Activated CD8-positive, alpha-beta T cell treated with anti-CD3 and anti-CD28 coated beads, Interleukin-2, amount 10 ng/mL, durations not matched to agents 7 days and 5 days (primary cell): ENCODE results near the gene ESR1. TPM values are rescaled to one million over a fixed set of nuclear protein-coding genes. Genes with fewer than 3 reads are reported as not detected.
"Not testable (repeated sequence)": the region's sequence is repeated elsewhere in the genome, so short reads cannot be mapped to it uniquely, and the experiment has no call there.

Source experiments
- ATAC-seq: fragments of 150-1000 bp; cut with Tn5 transposase; one replicate; pipeline ENCODE4 v1.10.0; 2021; ENCODE audit warnings: moderate library complexity
- CTCF ChIA-PET: fragments of 350-600 bp; sonication (Branson Sonifier 250); formaldehyde crosslinking; loops from one replicate; lab custom pipeline; 2021; ENCODE audit warnings: antibody characterized with exemption; lab: Charles Lee
- POLR2A ChIA-PET: fragments of 350-600 bp; sonication (Branson Sonifier 250); formaldehyde crosslinking; loops from one replicate; lab custom pipeline; 2021; ENCODE audit warnings: antibody characterized with exemption; lab: Charles Lee
- DNase-seq: peaks from one replicate; pipeline ENCODE4 v3.0.0-alpha.2; 2020
- H3K27ac Mint-ChIP-seq: one replicate; pipeline ENCODE4 v1.8.0; 2021; ENCODE audit warnings: mild to moderate bottlenecking, mixed read lengths
- H3K27me3 Mint-ChIP-seq: one replicate; pipeline ENCODE4 v1.8.0; 2021; ENCODE audit warnings: low read depth, mixed read lengths
- H3K36me3 Mint-ChIP-seq: one replicate; pipeline ENCODE4 v1.8.0; 2021; ENCODE audit warnings: low read depth, mixed read lengths
- H3K4me1 Mint-ChIP-seq: one replicate; pipeline ENCODE4 v1.8.0; 2021; ENCODE audit warnings: low read depth, mixed read lengths
- H3K4me3 Mint-ChIP-seq: one replicate; pipeline ENCODE4 v1.8.0; 2021; ENCODE audit warnings: mild to moderate bottlenecking, mixed read lengths
- H3K9me3 Mint-ChIP-seq: one replicate; pipeline ENCODE4 v1.8.0; 2022; ENCODE audit warnings: mixed read lengths; ENCODE audit not compliant: insufficient read depth
- total RNA-seq, 2 experiments: library from RNA; stranded (reverse); gene quantifications; one replicate each; pipeline ENCODE4 v1.2.3, GENCODE V29; 2021

Gene ESR1
- total RNA-seq, 2 experiments from 2014 or later, result 0.47 to 0.71 TPM

GRCh38 chr6:151822252-151823111 lies 15.0 kb downstream of the ESR1 start:
- H3K4me3 Mint-ChIP-seq, result no peak overlapping the region
- no peaks in the 10 kb centered on the region for H3K36me3 Mint-ChIP-seq
- no peaks in the 10 kb centered on the region for H3K4me1 Mint-ChIP-seq
- H3K27me3 Mint-ChIP-seq, result no peaks in the 10 kb centered on the region
- CTCF ChIA-PET, result interaction anchor here (0.9 kb wide), 1 partner anchor 9 kb away, joined by 5 read pairs; no protein-coding TSS in a partner anchor
- DNase-seq (no peak), ATAC-seq (no peak)
- no peaks in the 10 kb centered on the region for H3K9me3 Mint-ChIP-seq
- POLR2A ChIA-PET, result no interaction called here
- no peak overlapping the region for H3K27ac Mint-ChIP-seq

GRCh38 chr6:151826517-151827142 lies 19.1 kb downstream of the ESR1 start:
- ChIA-PET POLR2A (no interaction called here), CTCF (no interaction called here)

GRCh38 chr6:151832710-151833109 lies 25.2 kb downstream of the ESR1 start:
- H3K4me3 Mint-ChIP-seq, result no peak overlapping the region
- no peak overlapping the region for H3K27ac Mint-ChIP-seq
- H3K4me1 Mint-ChIP-seq, result no peaks in the 10 kb centered on the region
- DNase-seq (no peak), ATAC-seq (no peak)
- CTCF ChIA-PET, result interaction anchor here (1.0 to 1.6 kb wide), 2 partner anchors 10 to 142 kb away, joined by 5 to 6 read pairs; no protein-coding TSS in a partner anchor
- H3K36me3 Mint-ChIP-seq, result no peaks in the 10 kb centered on the region
- H3K9me3 Mint-ChIP-seq, result no peaks in the 10 kb centered on the region
- POLR2A ChIA-PET, result no interaction called here
- peaks cover 7% of the 10 kb centered on the region for H3K27me3 Mint-ChIP-seq

More at GRCh38 chr6:151826517-151827142, 19.1 kb downstream of the ESR1 start:
- Mint-ChIP-seq H3K4me3 (no peak overlapping the region), H3K9me3 (no peaks in the 10 kb centered on the region), H3K4me1 (no peaks in the 10 kb centered on the region), H3K27ac (no peak overlapping the region), H3K27me3 (no peaks in the 10 kb centered on the region), H3K36me3 (no peaks in the 10 kb centered on the region)
- ATAC-seq (no peak), DNase-seq (no peak)

- no peak overlapping the region for H3K4me3 Mint-ChIP-seq
- H3K36me3 Mint-ChIP-seq, result no peaks in the 10 kb centered on the region
- POLR2A ChIA-PET, result no interaction called here
- no peak overlapping the region for H3K27ac Mint-ChIP-seq
- CTCF ChIA-PET, result no interaction called here
- H3K4me1 Mint-ChIP-seq, result no peaks in the 10 kb centered on the region
- no peaks in the 10 kb centered on the region for H3K9me3 Mint-ChIP-seq
- peaks cover 7% of the 10 kb centered on the region for H3K27me3 Mint-ChIP-seq
- ATAC-seq (no peak), DNase-seq (no peak)
Observed at GRCh38 chr6:151835396-151835795, 27.9 kb downstream of the ESR1 start.

DNA sequence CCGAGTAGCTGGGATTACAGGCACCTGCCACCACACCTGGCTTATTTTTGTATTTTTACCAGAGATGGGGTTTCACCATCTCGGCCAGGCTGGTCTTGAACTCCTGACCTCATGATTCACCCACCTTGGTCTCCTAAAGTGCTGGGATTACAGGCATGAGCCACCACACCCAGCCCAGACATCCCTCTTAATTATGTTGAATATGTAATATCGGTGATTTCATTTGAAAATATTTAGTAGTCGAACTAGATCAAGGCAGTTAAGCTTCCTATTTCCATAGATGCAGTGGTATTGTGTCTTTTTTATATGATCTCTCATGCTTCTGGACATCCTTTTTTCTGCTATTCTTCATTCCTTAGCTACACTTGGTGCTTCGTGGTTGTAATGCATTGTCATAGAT lies 29.7 kb downstream of the ESR1 start:
- ATAC-seq (no peak), DNase-seq (no peak)
- Mint-ChIP-seq H3K4me3 (no peak overlapping the region), H3K27me3 (peaks cover 7% of the 10 kb centered on the region), H3K4me1 (no peaks in the 10 kb centered on the region), H3K27ac (no peak overlapping the region), H3K36me3 (no peaks in the 10 kb centered on the region), H3K9me3 (no peaks in the 10 kb centered on the region)
- CTCF ChIA-PET, result interaction anchor here (0.7 kb wide), 1 partner anchor 287 kb away, joined by 4 read pairs; no protein-coding TSS in a partner anchor
- POLR2A ChIA-PET, result no interaction called here

DNA sequence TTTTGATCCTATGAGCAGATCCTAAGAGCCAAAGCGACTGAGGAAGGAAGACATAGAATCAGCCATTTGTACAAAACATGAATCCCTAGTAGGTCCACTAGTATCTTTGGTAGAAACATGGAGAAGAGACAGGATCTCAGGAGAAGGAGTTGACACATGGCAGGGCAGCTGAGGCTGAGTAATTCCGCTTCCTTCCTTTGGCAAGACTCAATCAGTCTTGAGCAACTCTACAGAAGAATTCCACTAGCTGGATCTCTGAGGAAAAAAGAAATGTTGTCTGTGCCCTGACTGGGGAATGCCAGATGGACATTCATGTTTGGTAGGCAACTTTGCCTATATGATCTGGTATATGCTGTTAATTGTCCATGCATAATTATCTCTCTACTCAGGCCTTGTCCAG lies 35.3 kb downstream of the ESR1 start:
- no peak overlapping the region for H3K4me3 Mint-ChIP-seq
- POLR2A ChIA-PET, result no interaction called here

DNA sequence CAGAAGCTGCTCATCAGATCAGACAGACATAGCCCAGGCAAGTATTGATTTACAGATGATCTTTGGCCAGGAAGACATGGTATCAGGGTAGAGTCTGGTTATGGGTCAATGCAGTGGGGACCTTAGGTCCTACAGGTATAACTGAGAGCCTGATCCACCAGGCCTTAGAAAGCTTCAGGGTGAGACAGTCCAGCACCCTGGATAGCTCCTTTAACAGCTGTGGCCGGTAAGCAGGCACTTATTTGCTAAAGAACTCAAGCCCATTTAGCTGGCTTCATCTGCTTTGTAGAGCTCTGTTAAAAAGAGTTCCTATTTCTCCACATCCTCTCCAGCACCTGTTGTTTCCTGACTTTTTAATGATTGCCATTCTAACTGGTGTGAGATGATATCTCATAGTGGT lies 39.6 kb downstream of the ESR1 start:
- CTCF ChIA-PET, result no interaction called here
- no peaks in the 10 kb centered on the region for H3K36me3 Mint-ChIP-seq

More for the DNA sequence above, 35.3 kb downstream of the ESR1 start:
- CTCF ChIA-PET, result no interaction called here
- Mint-ChIP-seq H3K4me1 (no peaks in the 10 kb centered on the region), H3K27me3 (no peaks in the 10 kb centered on the region), H3K9me3 (no peaks in the 10 kb centered on the region), H3K36me3 (no peaks in the 10 kb centered on the region), H3K27ac (no peak overlapping the region)
- ATAC-seq, result no peak
- no peak for DNase-seq

DNA sequence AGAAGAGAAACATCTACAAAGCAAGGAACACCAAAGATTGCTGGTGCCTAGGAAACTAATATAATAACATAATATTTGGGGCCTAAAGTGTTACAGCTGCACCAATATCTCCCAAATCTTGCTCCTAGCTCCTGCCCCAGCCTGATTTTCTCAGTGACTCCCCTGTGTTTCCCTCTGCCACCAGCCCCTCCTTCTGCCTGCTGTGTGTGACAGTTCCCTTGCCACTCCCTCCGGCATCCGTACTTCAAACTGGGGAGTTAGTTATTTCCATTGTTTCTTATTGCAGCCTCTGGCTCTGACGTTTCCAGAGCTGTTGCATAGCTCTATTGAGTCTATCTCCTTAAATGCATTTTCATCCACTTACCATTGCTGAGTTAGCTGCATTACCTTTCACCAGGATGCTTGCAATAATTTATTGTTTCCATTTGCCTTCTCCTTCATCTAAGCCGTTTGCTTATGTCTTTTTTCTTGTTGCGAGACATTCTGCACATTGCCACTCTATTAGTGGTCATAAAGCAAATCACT lies 43.1 kb downstream of the ESR1 start:
- Mint-ChIP-seq H3K9me3 (no peaks in the 10 kb centered on the region), H3K36me3 (no peaks in the 10 kb centered on the region), H3K27ac (no peak overlapping the region), H3K4me1 (no peaks in the 10 kb centered on the region), H3K27me3 (no peaks in the 10 kb centered on the region), H3K4me3 (no peak overlapping the region)
- POLR2A ChIA-PET, result no interaction called here
- CTCF ChIA-PET, result no interaction called here
- DNase-seq (no peak), ATAC-seq (no peak)

More for the DNA sequence above, 39.6 kb downstream of the ESR1 start:
- Mint-ChIP-seq H3K4me3 (no peak overlapping the region), H3K27ac (no peak overlapping the region), H3K27me3 (no peaks in the 10 kb centered on the region), H3K9me3 (no peaks in the 10 kb centered on the region), H3K4me1 (no peaks in the 10 kb centered on the region)
- POLR2A ChIA-PET, result no interaction called here
- DNase-seq (peak; percentile 32), ATAC-seq (no peak)

DNA sequence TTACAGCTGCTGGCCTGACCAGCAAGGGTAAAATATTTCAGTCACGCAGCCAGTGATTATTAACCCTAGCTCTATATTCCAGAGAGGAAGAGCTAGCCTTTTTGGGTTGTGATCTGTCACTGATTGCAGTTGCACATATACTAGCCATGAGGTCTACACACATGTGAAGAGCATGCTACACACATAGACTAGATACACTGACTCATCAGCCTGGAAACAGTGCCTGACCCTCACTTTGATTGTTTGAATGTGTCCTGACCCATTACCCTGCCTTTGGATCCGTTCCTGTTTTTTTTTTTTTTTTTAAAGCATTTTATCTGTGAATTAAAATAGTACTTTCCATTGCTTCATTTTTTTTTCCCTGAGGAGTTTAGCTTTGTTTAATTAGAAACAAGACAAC lies 50.8 kb downstream of the ESR1 start:
- DNase-seq (no peak), ATAC-seq (no peak)
- Mint-ChIP-seq H3K9me3 (no peaks in the 10 kb centered on the region), H3K36me3 (no peaks in the 10 kb centered on the region), H3K27me3 (no peaks in the 10 kb centered on the region), H3K4me1 (no peaks in the 10 kb centered on the region), H3K4me3 (no peak overlapping the region), H3K27ac (no peak overlapping the region)
- ChIA-PET CTCF (no interaction called here), POLR2A (no interaction called here)

DNA sequence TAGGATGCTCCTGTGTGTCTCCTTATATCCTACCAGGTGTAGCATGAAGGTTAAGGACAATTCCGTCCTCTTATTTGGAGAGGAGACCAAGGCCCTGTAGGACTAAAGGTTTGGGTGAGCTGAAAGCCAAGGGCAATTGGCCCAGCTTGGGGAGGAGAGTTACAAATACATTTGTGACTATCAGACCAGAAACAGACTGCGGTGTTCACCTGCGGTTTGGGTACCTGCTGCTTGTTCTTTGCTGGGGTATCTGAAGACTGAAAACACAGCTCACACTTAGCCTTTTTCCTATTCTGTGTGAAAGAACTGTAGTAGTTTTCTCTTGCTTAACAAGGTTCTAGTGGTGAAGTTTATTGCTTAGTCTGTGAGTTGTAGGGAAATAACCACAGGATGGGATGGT lies 55.0 kb downstream of the ESR1 start:
- ChIA-PET POLR2A (no interaction called here), CTCF (no interaction called here)
- Mint-ChIP-seq H3K27ac (no peak overlapping the region), H3K4me3 (no peak overlapping the region), H3K4me1 (no peaks in the 10 kb centered on the region), H3K27me3 (no peaks in the 10 kb centered on the region), H3K9me3 (peaks cover 3% of the 10 kb centered on the region), H3K36me3 (no peaks in the 10 kb centered on the region)
- no peak for ATAC-seq
- no peak for DNase-seq

- H3K4me1 Mint-ChIP-seq, CTCF ChIA-PET, DNase-seq, POLR2A ChIA-PET, H3K27me3 Mint-ChIP-seq, H3K27ac Mint-ChIP-seq, H3K36me3 Mint-ChIP-seq, ATAC-seq, H3K9me3 Mint-ChIP-seq, H3K4me3 Mint-ChIP-seq: not testable (repeated sequence)
Observed at GRCh38 chr6:151867361-151867869, 59.9 kb downstream of the ESR1 start.

- ChIA-PET CTCF (no interaction called here), POLR2A (no interaction called here)
- Mint-ChIP-seq H3K4me1 (no peaks in the 10 kb centered on the region), H3K36me3 (no peaks in the 10 kb centered on the region), H3K27ac (no peak overlapping the region), H3K4me3 (no peak overlapping the region), H3K27me3 (no peaks in the 10 kb centered on the region), H3K9me3 (peaks cover 8% of the 10 kb centered on the region)
- ATAC-seq, result no peak
- DNase-seq, result no peak
Observed at GRCh38 chr6:151869345-151869744, 61.9 kb downstream of the ESR1 start.
